HG03060 (cell line): ENCODE results near the gene LNX1.
A peak's percentile ranks its signal among the peaks of the same experiment; 100 is the strongest.

ENCODE experiments used
- ATAC-seq: cut with Tn5 transposase; IDR thresholded peaks from one replicate; pipeline ENCODE4 v1.9.1; 2021; ENCODE audit warnings: low read depth, moderate number of reproducible peaks; ENCODE audit not compliant: unreplicated experiment

LNX1 gene

DNA sequence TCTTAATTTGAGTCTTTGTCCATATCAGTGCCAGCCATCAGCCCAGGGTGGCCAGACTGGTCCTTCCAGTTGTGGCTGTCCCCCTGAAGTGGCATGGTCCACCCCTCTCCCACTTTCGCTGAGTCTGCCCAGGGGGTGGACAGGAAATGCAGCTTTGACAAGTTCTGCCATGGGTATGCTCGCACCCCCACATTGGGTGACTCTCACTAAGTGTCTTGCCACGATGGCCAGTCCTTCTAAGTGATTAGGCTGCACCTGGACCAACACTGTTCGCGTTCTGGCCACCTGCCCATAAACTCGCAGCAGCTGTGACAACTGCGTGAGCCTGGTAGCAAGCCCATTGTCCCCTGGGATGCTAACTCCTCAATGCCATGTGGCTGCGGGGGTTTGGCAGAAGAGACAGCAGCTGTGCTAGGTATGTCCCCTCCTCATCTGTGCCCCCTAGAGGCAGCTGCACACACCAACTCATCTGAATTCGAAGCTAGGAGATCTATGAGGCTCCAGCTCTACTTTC lies 10.0 kb upstream of the LNX1 start:
- peak; percentile 74 for ATAC-seq

DNA sequence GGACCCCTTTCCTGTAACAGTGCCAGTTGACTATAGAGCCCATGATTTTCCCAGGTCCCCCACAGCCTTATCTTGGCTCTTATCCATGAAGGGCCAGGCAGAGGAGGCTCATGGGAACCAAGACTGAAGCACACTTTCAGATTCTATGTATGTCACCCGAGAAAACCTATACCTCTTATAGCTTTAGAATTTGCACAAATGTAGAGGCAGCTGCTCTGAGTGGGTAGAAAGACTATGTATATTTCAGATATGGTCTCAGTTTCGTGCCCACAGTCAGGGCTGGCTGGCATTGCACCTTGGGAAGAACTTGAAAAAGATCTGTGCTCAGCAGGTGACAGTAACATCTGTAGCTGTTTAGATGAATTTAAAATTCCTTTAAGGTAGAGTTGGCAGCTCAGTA lies 8.3 kb upstream of the LNX1 start:
- no peak for ATAC-seq

DNA sequence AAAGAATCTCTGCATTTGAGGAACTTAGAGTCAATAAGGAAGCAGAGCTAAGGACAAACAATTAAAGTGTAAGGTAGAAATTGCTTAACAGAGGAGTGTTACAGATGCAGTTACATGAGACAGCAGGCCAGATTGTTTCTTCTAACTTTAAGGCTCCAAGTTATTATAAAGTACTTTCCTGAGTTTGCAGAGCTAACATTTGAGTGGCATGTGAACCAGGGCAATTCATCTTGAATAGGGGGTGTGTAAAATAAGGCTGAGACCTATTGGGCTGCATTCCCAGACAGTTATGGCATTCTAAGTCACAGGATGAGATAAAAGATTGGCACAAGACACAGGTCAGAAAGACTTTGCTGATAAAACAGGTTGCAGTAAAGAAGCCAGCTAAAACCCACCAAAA lies 7.6 kb upstream of the LNX1 start:
- ATAC-seq, result no peak

DNA sequence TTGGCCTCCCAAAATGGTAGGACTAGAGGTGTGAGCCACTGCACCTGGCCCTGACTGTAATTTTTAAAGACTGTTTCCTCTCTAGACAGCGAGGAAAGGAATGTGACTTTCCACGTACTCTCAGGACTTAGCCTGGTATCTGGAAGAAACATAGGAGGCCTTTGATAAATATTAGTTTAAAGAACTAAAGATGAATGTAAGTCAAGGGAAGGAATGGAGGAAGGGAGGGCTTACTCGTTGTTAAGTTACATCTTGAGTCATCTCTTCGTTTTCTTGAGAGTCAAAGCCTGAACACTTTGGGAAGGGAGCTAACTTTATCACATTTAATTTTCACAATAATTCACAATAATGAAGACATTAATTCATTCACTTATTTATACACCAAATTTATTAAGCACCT lies 7.2 kb upstream of the LNX1 start:
- no peak for ATAC-seq

DNA sequence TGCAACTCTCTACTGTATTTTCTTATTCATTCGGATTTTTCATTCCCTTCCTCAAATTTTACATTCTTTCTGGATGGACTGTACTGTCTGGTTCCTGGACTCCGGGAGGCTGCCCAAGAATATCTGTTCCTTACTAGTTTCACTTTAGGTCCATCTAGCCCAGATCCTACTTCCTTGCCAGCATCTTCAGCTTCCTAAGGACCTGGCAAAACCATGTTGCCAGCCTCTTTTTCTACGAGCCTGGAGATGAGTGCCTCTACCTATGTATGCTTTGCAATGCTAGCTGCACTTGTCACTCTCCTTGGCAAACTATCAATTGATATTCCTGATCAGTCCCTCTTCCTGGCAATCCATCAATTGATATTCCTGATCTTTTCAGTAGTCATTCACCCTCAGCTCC lies 5.6 kb upstream of the LNX1 start:
- no peak for ATAC-seq

DNA sequence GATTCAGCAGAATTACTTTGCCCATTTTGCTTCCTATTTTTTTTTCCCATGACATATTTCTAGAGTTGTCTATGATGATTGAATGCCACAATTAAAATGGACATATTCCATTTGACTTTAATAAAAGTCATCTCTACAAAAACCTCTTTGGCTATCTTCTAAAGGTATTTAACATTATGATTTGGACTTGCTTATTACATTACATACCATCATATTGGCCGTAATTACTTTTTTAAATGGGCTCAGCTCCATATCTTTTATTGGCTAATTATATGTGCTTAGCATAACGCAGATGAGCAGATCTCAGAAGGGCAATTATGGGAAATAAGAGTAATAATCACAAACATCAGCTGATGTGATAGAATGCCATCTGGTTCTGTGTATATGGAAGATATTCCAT lies 4.5 kb upstream of the LNX1 start:
- ATAC-seq, result no peak

DNA sequence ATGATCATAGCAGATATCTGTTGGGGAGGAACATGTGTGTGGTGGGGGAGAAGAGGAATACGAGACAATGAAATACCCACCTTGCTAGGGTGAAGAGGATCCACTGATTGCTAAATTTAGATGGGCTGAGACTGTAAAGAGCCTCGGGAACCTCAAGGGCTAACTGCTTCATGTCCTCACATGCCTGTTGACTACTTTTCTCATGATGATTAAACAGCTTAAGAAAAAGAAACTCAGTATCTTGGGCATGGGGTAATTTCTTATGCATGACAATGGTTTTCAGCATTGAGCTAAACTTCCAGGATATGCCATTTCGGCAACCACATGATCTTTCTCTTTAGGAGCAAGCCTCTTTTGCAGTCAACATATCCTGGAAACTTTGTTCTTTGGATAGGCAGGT lies 3.9 kb upstream of the LNX1 start:
- no peak for ATAC-seq

DNA sequence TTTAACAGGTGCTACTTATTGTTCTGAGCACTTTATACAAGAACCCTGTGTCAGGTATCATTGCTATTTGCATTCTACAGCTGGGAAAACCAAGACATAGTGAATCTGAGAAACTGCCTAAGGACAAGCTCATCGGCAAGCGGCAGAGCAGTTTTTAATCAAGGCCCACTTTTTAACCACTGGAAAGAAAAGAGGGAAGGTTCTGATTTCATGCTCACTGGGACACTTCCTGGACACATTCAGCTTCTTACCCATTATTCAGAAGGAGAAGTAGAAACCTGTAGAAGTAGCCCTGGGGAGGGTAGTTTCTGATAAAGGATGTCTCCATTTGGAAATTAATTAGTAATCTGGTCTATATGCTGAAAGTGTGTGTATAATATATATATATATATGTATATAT lies 2.5 kb upstream of the LNX1 start:
- ATAC-seq, result no peak

DNA sequence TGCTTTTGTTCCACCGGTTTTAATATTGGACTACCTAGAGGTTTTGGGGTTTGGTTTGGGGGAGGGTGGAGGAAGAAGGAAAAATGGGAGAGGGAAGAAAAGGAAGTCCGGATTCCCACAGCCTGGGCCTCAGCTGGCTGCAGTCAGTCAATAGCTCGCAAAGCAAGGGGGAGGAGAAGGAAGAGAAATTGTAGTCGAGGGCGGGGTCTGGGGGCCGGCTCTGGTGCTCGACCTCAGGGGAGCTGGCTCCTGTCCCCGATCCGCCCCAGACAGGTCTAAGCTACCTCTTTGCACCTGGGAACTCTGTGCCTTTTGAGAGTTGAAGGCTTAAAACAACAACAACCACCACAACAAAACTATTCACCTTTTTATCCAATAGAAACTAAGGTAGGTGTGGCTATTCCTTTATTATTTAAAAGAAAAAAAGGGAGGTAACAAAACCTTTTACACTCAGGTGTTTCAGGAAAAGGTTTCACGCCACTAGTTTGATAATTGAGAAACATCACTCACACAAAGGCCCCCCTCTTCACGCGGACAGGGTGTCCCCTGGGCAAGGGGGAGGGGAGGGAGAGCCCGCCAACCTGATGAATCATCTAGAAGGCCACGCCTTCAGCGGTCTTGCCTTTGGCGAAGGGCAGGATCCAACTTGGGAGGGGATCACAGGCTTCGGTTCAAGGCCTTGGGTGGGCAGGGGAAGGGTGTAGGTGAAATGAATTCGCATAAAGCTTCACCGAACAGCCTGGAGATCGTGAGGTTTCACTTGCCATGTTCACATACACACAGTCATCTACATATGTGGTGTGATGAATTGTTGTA lies 1.6 kb upstream of the LNX1 start:
- ATAC-seq, result no peak

DNA sequence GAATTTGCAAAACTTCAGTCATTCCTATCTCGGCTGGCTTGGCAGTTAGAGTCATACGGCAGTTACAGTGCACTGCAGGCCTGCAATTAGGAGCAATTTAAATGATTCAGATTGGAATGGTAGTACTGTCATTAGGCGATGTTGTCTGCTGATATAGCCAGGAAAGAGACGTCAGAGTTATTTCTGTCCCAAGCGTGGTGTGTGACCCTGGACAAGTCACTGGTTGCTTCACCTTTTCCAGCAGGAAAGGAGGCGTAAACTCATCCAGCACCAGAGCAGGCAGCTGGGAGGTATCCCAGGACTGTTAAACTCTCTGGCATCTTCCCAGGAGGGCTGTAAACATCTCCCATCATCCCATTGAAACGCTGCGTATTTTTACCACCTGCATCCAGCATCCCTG lies 836 bp upstream of the LNX1 start:
- no peak for ATAC-seq

DNA sequence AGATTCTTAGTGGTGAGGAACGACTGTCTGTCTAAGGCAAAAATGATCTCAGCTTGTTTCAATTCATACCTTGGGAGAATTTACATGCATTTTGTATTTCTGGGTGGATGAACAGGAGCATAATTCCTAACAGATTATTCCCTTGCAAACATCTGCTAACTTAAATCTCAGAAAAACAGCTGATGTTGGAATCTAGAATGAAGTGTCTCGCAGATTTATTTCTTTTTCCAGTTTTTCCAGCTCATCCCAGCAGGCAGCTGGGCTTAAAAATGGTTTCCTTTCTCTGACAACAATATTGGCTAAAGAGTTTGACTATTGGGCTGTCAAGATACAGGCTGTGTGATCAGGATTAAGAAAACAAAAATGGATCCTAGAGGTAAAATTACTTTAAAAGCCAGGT lies 1.1 kb downstream of the LNX1 start:
- no peak for ATAC-seq

DNA sequence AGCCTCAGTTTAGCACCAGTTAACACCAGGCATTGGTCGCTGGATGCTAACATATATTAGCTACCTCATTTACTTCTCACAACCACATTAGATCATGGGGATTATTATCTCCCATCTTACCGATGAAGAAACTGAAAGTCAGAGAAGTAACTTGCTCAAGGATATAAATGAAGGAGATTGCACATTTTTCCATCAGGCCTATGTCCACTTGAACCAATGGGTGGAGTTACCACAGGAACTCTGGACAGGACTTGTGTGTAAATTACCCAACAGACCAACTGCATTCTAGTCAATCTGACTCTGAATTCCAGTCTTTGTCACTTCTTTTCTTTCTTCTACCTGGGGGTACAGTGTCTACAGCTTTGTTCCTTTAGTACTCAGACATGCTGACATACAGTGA lies 1.8 kb downstream of the LNX1 start:
- no peak for ATAC-seq

DNA sequence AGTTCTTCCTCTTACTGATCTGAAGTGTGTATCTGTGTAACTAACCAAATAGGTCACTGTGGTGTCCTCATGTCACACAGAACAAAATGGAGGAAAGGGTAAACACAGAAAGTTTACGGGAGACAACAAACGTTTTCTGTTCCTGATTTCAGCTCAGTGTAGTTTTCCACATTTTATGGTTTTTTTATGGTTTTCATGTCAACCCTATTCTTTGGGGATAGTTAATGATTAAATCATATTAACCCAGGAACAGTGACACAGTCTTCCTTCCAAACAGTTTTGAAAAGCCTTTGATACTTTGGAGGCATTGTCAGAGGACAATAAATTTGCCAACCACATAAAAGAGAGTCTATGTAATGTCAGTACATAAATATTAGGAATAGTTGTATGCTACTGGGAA lies 4.2 kb downstream of the LNX1 start:
- ATAC-seq, result no peak

DNA sequence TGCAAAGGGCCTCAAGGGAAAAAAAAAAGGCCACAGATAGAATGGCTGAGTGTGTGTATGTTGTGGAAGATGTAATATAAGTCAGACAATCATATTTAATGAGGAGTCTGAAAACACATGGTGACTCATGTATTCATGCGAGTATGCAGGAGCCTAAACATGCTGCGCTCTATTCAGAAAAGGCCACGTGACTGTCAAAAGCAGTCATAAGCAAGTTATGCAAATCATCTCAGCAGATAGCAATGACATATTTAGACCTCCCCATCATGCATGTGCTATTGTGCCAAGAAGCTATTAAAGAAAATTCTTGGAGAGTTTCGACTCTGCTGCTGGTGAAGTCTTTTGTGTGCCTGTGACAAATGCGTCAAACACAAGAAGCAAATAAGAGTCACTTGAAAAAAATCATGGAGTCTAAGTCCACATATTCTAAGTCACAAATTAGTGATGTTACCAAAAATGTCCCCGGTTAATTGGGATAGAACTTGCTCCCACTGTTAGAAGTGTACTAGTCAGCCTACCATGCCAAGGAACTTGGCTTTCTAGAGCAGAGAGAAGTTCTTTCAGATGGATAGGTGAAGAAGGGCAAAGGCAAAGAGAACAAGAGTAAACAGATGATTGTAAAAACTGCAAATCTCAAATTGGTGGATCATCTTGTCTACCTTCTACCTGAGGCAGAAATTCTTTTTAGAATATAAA lies 5.0 kb downstream of the LNX1 start:
- no peak for ATAC-seq

DNA sequence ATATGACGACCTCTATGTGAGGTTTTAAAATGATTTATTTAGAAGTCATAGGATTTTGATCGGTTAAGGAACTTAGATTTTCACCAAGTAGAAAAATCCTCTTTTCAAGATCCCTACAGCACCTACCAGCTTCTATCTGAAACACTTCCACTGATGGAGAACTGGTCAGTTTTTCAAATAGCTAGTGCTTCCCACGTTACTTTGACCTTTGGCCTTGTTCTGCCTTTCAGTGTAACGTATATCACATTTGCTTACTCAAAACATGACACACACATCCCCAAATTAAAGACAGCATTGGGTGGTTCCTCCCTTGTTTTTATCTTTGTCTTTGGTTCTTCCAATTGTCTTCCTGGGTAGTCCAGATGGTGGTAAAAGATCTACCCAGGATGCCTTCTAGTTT lies 6.6 kb downstream of the LNX1 start:
- no peak for ATAC-seq

DNA sequence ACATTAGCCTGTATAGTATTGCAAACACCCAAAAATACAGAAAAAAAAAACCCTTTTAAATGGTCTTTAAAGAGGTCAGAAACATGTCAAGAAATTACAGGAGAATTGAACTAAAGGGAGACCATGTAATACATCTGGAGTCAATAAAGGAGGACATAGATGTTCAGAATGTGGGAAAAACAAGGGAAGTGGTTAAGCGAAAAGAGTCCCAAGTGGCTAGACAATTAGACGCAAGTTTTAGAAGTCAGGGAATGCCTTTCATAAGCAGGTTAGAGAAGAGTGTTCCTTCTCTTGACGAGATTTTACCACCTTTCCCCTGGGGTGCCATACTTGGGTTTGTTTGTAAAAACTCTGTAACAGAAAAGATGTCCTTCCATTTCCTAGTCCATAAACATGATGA lies 7.8 kb downstream of the LNX1 start:
- ATAC-seq, result no peak

DNA sequence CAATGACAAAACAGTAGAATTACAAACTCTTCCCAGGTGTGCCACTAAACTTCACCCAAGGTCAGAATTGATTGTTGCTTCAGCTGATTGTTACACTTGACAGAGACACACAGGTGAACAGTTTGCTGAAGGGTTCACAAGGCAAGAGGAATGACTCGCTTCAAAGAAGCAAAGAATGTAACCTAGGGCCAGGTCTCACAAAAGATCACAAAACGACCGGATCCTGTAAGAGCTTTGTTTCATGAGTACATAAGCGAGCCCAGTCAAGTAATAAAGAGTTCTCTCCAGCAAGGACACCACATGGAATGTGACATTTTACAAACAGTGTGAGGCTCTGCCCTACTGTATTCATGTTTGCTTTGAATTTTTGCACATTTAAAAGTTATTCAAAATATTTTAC lies 9.1 kb downstream of the LNX1 start:
- ATAC-seq, result no peak

DNA sequence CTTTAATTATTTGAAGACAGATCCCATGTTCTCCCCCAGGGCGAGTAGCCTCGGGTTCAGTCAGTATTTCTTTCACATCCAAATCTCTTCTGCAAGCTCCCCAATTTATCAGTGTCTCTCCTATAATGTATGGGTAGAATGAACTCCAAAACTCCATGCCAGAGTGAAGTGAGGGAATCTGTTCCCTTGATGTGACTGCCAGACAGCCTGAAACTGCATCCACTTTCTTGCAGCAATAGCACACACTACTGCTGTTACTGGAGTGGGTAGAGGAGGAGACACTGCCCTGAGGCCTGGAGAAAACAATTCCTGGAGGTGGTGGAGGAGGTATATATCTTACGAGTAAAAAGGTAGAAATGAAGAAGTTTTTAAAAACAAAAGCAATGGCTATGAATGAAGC lies 11.0 kb downstream of the LNX1 start:
- no peak for ATAC-seq

DNA sequence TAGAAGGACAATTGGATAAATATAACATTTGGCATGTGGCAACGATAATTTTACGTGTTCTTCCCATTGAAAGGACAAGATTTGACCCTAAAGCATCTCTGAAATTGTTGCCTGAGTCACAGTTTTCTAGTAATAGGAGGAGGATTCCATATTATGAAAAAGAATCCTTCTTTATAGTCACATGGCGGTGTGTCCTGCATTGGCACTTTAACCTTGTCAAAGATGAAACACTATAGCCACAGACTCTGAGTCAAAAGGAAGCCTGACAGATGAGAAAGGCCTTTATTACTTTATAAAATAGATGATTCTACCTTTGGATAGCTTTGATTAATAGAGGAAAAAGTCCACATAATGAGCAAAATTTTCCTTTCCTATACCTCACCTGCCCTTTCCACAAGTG lies 11.5 kb downstream of the LNX1 start:
- ATAC-seq, result no peak

DNA sequence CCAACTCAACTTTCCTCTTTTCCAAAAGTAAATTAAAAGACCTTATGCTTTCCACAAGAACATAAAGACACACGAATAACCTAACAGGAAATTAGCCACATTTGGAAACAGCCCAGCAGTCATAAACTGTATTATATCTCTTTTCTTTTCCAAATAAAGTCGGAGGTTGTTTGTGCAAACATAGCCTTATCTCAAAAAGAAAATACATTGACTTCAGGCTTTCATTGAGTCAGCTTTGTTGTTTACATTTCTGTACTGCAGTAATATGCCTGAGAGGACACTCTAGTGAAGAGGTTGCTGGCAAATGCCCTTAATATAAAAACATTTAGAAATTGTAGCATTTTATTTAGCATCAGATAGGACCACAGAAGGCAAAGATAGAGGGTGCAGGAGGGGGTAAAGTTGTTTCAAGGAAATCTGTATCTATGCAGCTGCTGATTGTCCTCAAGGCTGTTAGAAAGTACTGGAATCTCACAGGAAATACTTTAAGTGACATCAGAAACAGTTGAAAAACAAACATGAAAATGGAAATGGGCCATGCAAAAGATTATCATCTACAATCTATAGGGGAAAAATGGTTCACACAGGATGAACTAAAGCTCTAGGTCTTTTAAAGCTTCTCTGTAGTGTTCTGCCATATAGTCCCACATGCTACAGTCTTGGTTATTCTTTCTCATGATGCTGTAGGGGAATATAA lies 14.5 kb downstream of the LNX1 start:
- no peak for ATAC-seq

DNA sequence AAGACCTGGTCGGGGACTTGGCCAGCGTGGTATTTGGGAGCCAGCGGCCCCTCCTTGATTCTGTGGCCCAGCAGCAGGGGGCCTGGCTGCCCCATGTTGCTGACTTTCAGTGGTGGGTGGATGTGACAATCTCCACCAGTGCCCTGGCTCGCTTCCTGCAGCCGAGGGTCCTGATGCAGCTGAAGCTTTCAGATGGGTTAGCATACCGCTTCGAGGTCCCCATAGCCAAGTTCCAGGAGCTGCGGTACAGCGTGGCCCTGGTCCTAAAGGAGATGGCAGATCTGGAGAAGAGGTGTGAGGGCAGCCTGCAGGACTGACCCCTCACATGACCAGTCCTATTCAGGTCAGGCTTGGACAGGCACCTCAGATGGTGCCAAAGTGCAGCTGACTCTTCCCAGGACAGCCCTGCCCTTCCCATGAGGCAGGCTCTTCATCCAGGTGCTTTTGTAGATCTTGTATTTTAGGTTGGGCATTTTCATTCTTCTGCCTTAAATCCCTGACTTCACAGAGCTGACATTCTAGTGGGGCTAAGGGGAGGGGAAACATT lies 15.1 kb downstream of the LNX1 start:
- no peak for ATAC-seq
